Left hindlimb (tissue), 1 donor: ENCODE measurements around the gene MLLT10.
"Not testable (repeated sequence)": the region's sequence is repeated elsewhere in the genome, so short reads cannot be mapped to it uniquely, and the experiment has no call there.

Experiments used
- DNase-seq: peaks from one replicate; pipeline ENCODE4 v3.0.0-alpha.2; 2018

Gene MLLT10

GRCh38 chr10:21529032-21529910, 4.8 kb upstream of the MLLT10 start:
- no peak for DNase-seq

- DNase-seq = no peak
These were observed 3.9 kb upstream of the MLLT10 start for GRCh38 chr10:21530168-21530567.

GRCh38 chr10:21530641-21531040, 3.4 kb upstream of the MLLT10 start:
- no peak for DNase-seq

GRCh38 chr10:21531164-21531563, 2.9 kb upstream of the MLLT10 start:
- DNase-seq = no peak

- DNase-seq = no peak
These were observed 1.2 kb upstream of the MLLT10 start for GRCh38 chr10:21532694-21533466.

GRCh38 chr10:21534280-21534586, 201 bp downstream of the MLLT10 start:
- DNase-seq = no peak

- peak; percentile 77 for DNase-seq
These were observed 817 bp downstream of the MLLT10 start for GRCh38 chr10:21534604-21535493.

GRCh38 chr10:21535494-21535965, 1.5 kb downstream of the MLLT10 start:
- no peak for DNase-seq

GRCh38 chr10:21535976-21536375, 1.9 kb downstream of the MLLT10 start:
- not testable (repeated sequence) for DNase-seq

GRCh38 chr10:21536874-21537273, 2.8 kb downstream of the MLLT10 start:
- no peak for DNase-seq

GRCh38 chr10:21540701-21541100, 6.7 kb downstream of the MLLT10 start:
- DNase-seq = not testable (repeated sequence)

- no peak for DNase-seq
These were observed 13.2 kb downstream of the MLLT10 start for GRCh38 chr10:21547246-21547645.

GRCh38 chr10:21552638-21553037, 18.6 kb downstream of the MLLT10 start:
- DNase-seq = no peak

GRCh38 chr10:21556527-21556926, 22.5 kb downstream of the MLLT10 start:
- no peak for DNase-seq

- not testable (repeated sequence) for DNase-seq
These were observed 25.0 kb downstream of the MLLT10 start for GRCh38 chr10:21558984-21559383.

GRCh38 chr10:21570761-21571521, 36.9 kb downstream of the MLLT10 start:
- no peak for DNase-seq

GRCh38 chr10:21572578-21572977, 38.5 kb downstream of the MLLT10 start:
- DNase-seq = no peak

- DNase-seq = not testable (repeated sequence)
These were observed 40.5 kb downstream of the MLLT10 start for GRCh38 chr10:21574514-21574913.

GRCh38 chr10:21579291-21579690, 45.3 kb downstream of the MLLT10 start:
- no peak for DNase-seq

GRCh38 chr10:21581421-21581834, 47.4 kb downstream of the MLLT10 start:
- DNase-seq = not testable (repeated sequence)

- DNase-seq = no peak
These were observed 51.0 kb downstream of the MLLT10 start for GRCh38 chr10:21584834-21585530.
